GM23248 (cell line): ENCODE measurements around the gene OMP. TPM values are rescaled to one million over a fixed set of nuclear protein-coding genes. Genes with fewer than 3 reads are reported as not detected.

Source experiments
- DNase-seq: peaks from one replicate; pipeline ENCODE4 v3.0.0-alpha.2; 2015
- H2AFZ ChIP-seq: fragments of 200-600 bp; sonication (generic); 2 replicates; pipeline ENCODE4 v1.6.1; 2016; ENCODE audit warnings: antibody characterized with exemption
- H3F3A ChIP-seq: fragments of 200-600 bp; sonication (generic); 2 replicates; pipeline ENCODE4 v1.6.1; 2016; ENCODE audit warnings: mild to moderate bottlenecking, antibody characterized with exemption, mixed run types; ENCODE audit not compliant: insufficient read depth
- H3K27ac ChIP-seq: fragments of 200-600 bp; sonication (generic); 2 replicates; pipeline ENCODE4 v1.5.1; 2016; ENCODE audit warnings: mild to moderate bottlenecking
- H3K27me3 ChIP-seq: fragments of 200-600 bp; sonication (generic); replicated peaks from 2 replicates; pipeline ENCODE4 v1.6.1; 2016; ENCODE audit warnings: mild to moderate bottlenecking; ENCODE audit not compliant: insufficient read depth
- H3K36me3 ChIP-seq: fragments of 200-600 bp; sonication (generic); 2 replicates; pipeline ENCODE4 v1.6.1; 2016; ENCODE audit warnings: low read depth, mild to moderate bottlenecking
- H3K4me1 ChIP-seq: fragments of 200-600 bp; sonication (generic); 2 replicates; pipeline ENCODE4 v1.6.1; 2016; ENCODE audit warnings: mild to moderate bottlenecking; ENCODE audit not compliant: insufficient read depth
- H3K4me2 ChIP-seq: fragments of 200-600 bp; sonication (generic); one replicate; pipeline ENCODE4 v1.6.1; 2016; ENCODE audit warnings: mild to moderate bottlenecking; ENCODE audit not compliant: unreplicated experiment
- H3K4me3 ChIP-seq: fragments of 200-600 bp; sonication (generic); 2 replicates; pipeline ENCODE4 v1.5.1; 2016; ENCODE audit warnings: mild to moderate bottlenecking
- H3K79me2 ChIP-seq: fragments of 200-600 bp; sonication (generic); 2 replicates; pipeline ENCODE4 v1.6.1; 2016; ENCODE audit warnings: mild to moderate bottlenecking; ENCODE audit not compliant: insufficient read depth
- H3K9ac ChIP-seq: fragments of 200-600 bp; sonication (generic); 2 replicates; pipeline ENCODE4 v1.6.1; 2016; ENCODE audit warnings: mild to moderate bottlenecking
- H3K9me2 ChIP-seq: fragments of 200-600 bp; sonication (generic); 2 replicates; pipeline ENCODE4 v1.6.1; 2016; ENCODE audit warnings: mixed run types, mild to moderate bottlenecking, moderate library complexity; ENCODE audit not compliant: insufficient read depth
- H3K9me3 ChIP-seq: fragments of 200-600 bp; sonication (generic); one replicate; pipeline ENCODE4 v1.6.1; 2017; ENCODE audit warnings: low read depth
- H4K20me1 ChIP-seq: fragments of 200-600 bp; sonication (generic); 2 replicates; pipeline ENCODE4 v1.6.0; 2016; ENCODE audit not compliant: insufficient read depth
- EZH2 ChIP-seq: fragments of 200-600 bp; sonication (generic); IDR thresholded peaks from 2 replicates; pipeline ENCODE4 v1.6.1; 2018; ENCODE audit warnings: antibody characterized with exemption, mild to moderate bottlenecking; ENCODE audit not compliant: insufficient read depth, poor library complexity, severe bottlenecking
- EZH2phosphoT487 ChIP-seq: fragments of 200-600 bp; sonication (generic); IDR thresholded peaks from 2 replicates; pipeline ENCODE4 v1.6.1; 2018; ENCODE audit warnings: antibody characterized with exemption, moderate library complexity, mild to moderate bottlenecking, low read depth; ENCODE audit not compliant: insufficient read depth
- WGBS, 2 experiments: methylation state at CpG; one replicate each; pipeline ENCODE4 v1.1.6; 2015 to 2017; ENCODE audit warnings: low lambda C conversion rate in 2 of 2, low coverage in 1 of 2; ENCODE audit errors: missing lambda C conversion rate in 2 of 2; 5-methylcytosine and 5-hydroxymethylcytosine counted together
- in situ Hi-C: fragments of 300-500 bp; cut with MboI; formaldehyde crosslinking; loops from 2 replicates; pipeline ENCODE4 v1.15.0; 2020
- polyA plus RNA-seq: library from polyadenylated mRNA; unstranded; fragments of >200 nt; fragmentation: Nextera tagmentation; extraction: Ambion mirVana; gene quantifications from 2 replicates; pipeline ENCODE4 v1.2.1, GENCODE V29; 2016
- total RNA-seq: library from RNA; depleted of rRNA; stranded (reverse); fragments of >200 nt; shearing (Covaris generic); gene quantifications from 2 replicates; pipeline ENCODE4 v1.2.3, GENCODE V29; 2014

Gene OMP
- total and polyA plus RNA-seq, 2 experiments from 2014 or later: not detected

DNA sequence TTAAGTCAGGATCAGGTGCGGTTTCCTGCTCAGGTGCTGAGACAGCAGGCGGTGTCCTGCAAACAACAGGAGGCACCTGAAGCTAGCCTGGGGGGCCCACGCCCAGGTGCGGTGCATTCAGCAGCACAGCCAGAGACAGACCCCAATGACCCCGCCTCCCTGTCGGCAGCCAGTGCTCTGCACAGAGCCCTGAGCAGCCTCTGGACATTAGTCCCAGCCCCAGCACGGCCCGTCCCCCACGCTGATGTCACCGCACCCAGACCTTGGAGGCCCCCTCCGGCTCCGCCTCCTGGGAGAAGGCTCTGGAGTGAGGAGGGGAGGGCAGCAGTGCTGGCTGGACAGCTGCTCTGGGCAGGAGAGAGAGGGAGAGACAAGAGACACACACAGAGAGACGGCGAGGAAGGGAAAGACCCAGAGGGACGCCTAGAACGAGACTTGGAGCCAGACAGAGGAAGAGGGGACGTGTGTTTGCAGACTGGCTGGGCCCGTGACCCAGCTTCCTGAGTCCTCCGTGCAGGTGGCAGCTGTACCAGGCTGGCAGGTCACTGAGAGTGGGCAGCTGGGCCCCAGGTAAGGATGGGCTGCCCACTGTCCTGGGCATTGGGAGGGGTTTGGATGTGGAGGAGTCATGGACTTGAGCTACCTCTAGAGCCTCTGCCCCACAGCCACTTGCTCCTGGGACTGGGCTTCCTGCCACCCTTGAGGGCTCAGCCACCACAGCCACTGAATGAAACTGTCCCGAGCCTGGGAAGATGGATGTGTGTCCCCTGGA, 25.5 kb downstream of the OMP start, which contains the start of gene MYO7A:
TSS of gene MYO7A (plus strand) at position 327 of the 772 bp plus-strand sequence. CDS start 2,389 bp downstream, outside the sequence.
- Histone ChIP-seq H3K4me3 (peak within 1 kb of the TSS; percentile 73), H3K27me3 (no peaks in the 10 kb centered on the region), H3K4me1 (peaks cover 4% of the 10 kb centered on the region; the same call in 1 of the 2 replicates), H3K4me2 (peak within 1 kb of the TSS; percentile 86), H2AFZ (peak within 1 kb of the TSS; percentile 76), H3F3A (no peaks in the 10 kb centered on the region), H3K36me3 (no peaks in the 10 kb centered on the region), H4K20me1 (no peaks in the 10 kb centered on the region), H3K9ac (peak within 1 kb of the TSS; percentile 22), H3K79me2 (no peaks in the 10 kb centered on the region), H3K9me2 (no peaks in the 10 kb centered on the region), H3K27ac (no peak within 1 kb of the TSS), H3K9me3 (no peaks in the 10 kb centered on the region)
- peak; percentile 47 for DNase-seq
- WGBS, 2 experiments: 9 to 17% methylated on average over 18 to 19 of the region's 20 CpGs
- in situ Hi-C loops: loop anchor here (10.0 kb wide), 1 partner anchor 427 kb away; no protein-coding TSS in a partner anchor
- TF ChIP-seq EZH2phosphoT487 (no peak), EZH2 (no peak)

DNA sequence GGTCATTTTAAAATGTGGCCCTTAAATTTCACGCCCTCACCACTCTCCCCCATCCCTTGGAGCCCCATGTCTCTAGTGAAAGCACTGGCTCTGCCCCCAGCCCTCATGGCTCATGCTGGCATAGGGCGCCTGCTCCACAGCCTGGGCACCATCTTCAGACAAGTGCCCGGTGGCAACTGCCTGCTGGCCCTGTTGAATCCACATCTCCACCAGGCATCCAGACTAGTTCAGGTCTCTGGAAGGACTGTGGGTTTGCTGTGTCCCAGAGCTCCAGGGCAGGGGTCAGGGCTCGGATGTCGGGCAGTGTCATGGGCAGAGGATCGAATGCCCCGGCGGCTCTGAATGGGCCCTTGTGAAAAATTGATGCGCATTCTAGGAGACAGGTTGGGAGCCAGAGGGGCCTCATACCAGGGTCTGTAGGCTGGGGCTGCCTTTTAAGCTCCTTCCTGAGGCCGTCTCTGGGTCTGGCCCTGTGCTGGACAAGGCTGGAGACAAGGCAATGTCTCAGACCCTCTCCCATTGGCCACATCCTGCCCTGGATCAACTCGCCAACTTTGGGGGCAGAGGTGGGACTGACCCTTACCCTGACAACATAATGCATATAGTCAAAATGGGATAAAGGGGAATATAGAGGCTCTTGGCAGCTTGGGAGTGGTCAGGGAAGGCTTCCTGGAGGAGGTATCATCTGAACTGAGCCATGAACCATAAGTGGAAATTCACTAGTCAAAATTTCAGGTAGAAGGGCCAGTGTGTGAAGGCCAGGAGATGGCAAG, 26.6 kb downstream of the OMP start:
- Histone ChIP-seq H3K9me2 (no peaks in the 10 kb centered on the region), H3K4me3 (no peak overlapping the region), H3K27me3 (no peaks in the 10 kb centered on the region), H3K79me2 (no peaks in the 10 kb centered on the region), H3K4me1 (peaks cover 4% of the 10 kb centered on the region; the same call in 1 of the 2 replicates), H3K9me3 (no peaks in the 10 kb centered on the region), H2AFZ (no peak overlapping the region), H3K9ac (no peak overlapping the region), H3F3A (no peaks in the 10 kb centered on the region), H4K20me1 (no peaks in the 10 kb centered on the region), H3K36me3 (no peaks in the 10 kb centered on the region), H3K27ac (no peak overlapping the region), H3K4me2 (no peak overlapping the region)
- WGBS, 2 experiments: 83 to 87% methylated on average over 11 of the region's 11 CpGs
- in situ Hi-C loops: loop anchor here (10.0 kb wide), 1 partner anchor 426 kb away; no protein-coding TSS in a partner anchor
- TF ChIP-seq EZH2 (no peak), EZH2phosphoT487 (no peak)
- no peak for DNase-seq

DNA sequence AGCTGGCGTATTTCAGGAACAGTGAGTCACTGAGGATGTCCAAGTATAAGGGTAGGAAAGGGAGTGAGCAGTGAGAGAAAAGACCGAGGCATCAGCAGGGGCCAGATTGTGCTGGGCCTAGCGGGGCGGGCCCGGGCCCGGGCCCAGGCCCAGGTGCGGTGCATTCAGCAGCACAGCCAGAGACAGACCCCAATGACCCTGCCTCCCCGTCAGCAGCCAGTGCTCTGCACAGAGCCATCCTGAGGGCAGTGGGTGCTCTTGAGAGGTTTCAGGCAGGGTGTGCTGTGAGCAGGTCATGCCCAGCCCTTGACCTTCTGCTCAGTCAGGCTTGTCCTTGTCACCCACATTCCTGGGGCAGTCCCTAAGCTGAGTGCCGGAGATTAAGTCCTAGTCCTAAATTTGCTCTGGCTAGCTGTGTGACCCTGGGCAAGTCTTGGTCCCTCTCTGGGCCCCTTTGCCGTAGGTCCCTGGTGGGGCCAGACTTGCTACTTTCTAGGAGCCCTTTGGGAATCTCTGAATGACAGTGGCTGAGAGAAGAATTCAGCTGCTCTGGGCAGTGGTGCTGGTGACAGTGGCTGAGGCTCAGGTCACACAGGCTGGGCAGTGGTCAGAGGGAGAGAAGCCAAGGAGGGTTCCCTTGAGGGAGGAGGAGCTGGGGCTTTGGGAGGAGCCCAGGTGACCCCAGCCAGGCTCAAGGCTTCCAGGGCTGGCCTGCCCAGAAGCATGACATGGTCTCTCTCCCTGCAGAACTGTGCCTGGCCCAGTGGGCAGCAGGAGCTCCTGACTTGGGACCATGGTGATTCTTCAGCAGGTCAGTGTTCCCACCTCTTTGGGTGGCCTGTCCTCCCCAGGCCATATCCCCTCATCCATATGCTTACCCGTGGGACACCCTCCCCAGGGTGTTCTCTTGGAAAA, 27.5 kb downstream of the OMP start:
- Histone ChIP-seq H4K20me1 (no peaks in the 10 kb centered on the region), H3K27me3 (no peaks in the 10 kb centered on the region), H3K9me2 (no peaks in the 10 kb centered on the region), H3F3A (no peaks in the 10 kb centered on the region), H3K9ac (no peak overlapping the region), H3K36me3 (no peaks in the 10 kb centered on the region), H3K4me3 (no peak overlapping the region), H3K4me1 (peaks cover 4% of the 10 kb centered on the region; the same call in 1 of the 2 replicates), H3K9me3 (no peaks in the 10 kb centered on the region), H3K79me2 (no peaks in the 10 kb centered on the region), H3K4me2 (no peak overlapping the region), H2AFZ (no peak overlapping the region), H3K27ac (no peak overlapping the region)
- 81 to 85% methylated on average over 11 of the region's 11 CpGs for WGBS, 2 experiments
- in situ Hi-C loops: loop anchor here (10.0 kb wide), 1 partner anchor 425 kb away; no protein-coding TSS in a partner anchor
- DNase-seq: no peak
- TF ChIP-seq EZH2phosphoT487: no peak
- no peak for TF ChIP-seq EZH2
